Activated CD4-positive, alpha-beta memory T cell treated with anti-CD3 and anti-CD28 coated beads, Interleukin-2, amount 10 ng/mL, durations not matched to agents 7 days and 5 days (primary cell): ENCODE measurements around the gene TMEM176B. TPM values are rescaled to one million over a fixed set of nuclear protein-coding genes. Genes with fewer than 3 reads are reported as not detected.

Source experiments
- CTCF ChIA-PET: fragments of 350-600 bp; sonication (Branson Sonifier 250); formaldehyde crosslinking; loops from one replicate; lab custom pipeline; 2021; ENCODE audit warnings: antibody characterized with exemption, inconsistent platforms; lab: Charles Lee
- POLR2A ChIA-PET: fragments of 350-600 bp; sonication (Branson Sonifier 250); formaldehyde crosslinking; loops from one replicate; lab custom pipeline; 2021; ENCODE audit warnings: antibody characterized with exemption; lab: Charles Lee
- DNase-seq: peaks from one replicate; pipeline ENCODE4 v3.0.0-alpha.2; 2020
- H3K27ac Mint-ChIP-seq: one replicate; pipeline ENCODE4 v1.8.0; 2021; ENCODE audit warnings: mild to moderate bottlenecking, mixed read lengths
- H3K27me3 Mint-ChIP-seq: one replicate; pipeline ENCODE4 v1.8.0; 2021; ENCODE audit warnings: mixed read lengths
- H3K36me3 Mint-ChIP-seq: one replicate; pipeline ENCODE4 v1.8.0; 2021; ENCODE audit warnings: low read depth, mixed read lengths
- H3K4me1 Mint-ChIP-seq: one replicate; pipeline ENCODE4 v1.8.0; 2021; ENCODE audit warnings: mixed read lengths
- H3K4me3 Mint-ChIP-seq: one replicate; pipeline ENCODE4 v1.8.0; 2021; ENCODE audit warnings: mild to moderate bottlenecking, mixed read lengths
- H3K9me3 Mint-ChIP-seq: one replicate; pipeline ENCODE4 v1.8.0; 2021; ENCODE audit warnings: mixed read lengths
- total RNA-seq, 2 experiments: library from RNA; stranded (reverse); gene quantifications; one replicate each; pipeline ENCODE4 v1.2.3, GENCODE V29; 2021

The TMEM176B gene
- not detected for total RNA-seq

DNA sequence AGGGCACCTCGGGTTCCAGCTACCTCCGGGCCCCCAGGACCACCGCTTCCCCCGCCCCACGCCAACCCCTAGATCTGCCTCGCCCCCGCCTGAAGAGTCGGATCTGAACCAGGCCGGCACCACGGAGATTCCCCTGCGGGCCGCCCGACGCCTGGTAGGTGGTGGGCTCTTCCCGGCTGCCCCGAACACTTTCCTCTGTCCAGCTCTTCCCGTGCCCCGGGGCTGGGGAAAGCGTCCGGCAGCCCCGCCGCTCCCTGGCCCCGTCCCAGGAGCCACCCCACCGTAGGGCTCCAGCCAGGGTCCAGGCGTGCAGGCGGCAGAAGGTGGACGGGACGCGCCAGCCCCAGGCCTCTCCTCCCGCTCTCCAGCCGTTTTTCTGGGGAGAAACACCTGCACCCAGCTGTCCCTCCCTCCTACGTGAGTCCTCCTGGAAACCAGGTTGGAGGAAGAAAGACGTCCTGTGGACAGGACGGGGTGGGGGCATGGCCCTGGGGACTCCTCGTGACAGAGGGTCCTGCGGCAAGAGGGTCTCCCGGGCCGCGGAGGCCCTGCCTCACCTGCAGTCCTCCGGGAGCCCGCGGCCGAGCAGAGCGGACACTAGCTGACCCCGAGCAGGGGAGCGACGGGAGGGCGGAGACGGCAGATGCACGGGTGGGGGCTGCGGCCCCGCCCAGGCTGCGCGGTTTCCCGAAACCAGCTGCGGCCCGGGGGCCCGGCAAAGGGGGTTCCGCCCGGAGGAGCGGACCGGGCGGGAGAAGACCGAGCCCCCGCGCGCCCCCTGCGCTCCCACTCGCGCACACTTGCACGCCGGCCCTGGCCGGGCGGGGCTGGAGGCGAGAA, at the start of gene TMEM176B:
TMEM176B (minus strand) TSS at position 624 of the 840 bp plus-strand sequence. CDS start 3,795 bp downstream, outside the sequence.
- ChIA-PET POLR2A (no interaction called here), CTCF (no interaction called here)
- H3K27ac Mint-ChIP-seq: no peak within 1 kb of the TSS
- peak within 1 kb of the TSS; percentile 23 for H3K4me3 Mint-ChIP-seq
- H3K36me3 Mint-ChIP-seq: no peaks in the 10 kb centered on the region
- DNase-seq: no peak
- peaks cover 50% of the 10 kb centered on the region for H3K27me3 Mint-ChIP-seq
- no peaks in the 10 kb centered on the region for H3K9me3 Mint-ChIP-seq
- peaks cover 10% of the 10 kb centered on the region for H3K4me1 Mint-ChIP-seq

DNA sequence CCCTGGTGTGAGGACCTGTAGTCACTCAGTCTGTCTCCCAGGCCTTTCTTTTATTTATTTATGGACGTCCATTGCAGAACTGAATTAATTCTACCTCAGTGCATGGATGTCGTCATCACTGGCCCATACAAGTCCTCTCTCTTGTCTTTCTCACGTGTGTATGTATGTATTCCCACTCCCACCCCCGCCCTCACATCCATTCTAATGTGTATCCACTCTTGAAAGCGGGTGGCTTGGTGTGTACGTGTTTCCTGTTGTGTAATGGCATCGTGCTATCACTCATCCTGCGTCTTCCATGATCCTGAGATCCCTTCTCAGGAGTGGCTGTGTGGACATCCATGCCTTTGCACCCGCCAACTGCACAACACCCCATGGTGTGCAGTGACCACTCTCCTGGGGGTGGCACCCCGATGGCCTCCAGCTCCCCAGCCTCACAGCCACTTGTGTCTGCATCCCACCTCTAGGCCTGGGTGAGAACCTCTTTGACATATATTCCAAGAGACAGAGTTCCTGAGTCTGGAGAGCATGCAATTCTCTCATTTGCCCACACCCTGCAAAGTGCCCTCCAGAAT, 49.1 kb upstream of the TMEM176B start:
- H3K27me3 Mint-ChIP-seq: peaks cover 35% of the 10 kb centered on the region
- peaks cover 2% of the 10 kb centered on the region for H3K4me1 Mint-ChIP-seq
- CTCF ChIA-PET: no interaction called here
- no peak overlapping the region for H3K4me3 Mint-ChIP-seq
- H3K36me3 Mint-ChIP-seq: no peaks in the 10 kb centered on the region
- no peaks in the 10 kb centered on the region for H3K9me3 Mint-ChIP-seq
- POLR2A ChIA-PET: interaction anchor here (0.5 kb wide), 1 partner anchor 29 kb away, joined by 3 read pairs; no protein-coding TSS in a partner anchor
- no peak for DNase-seq
- H3K27ac Mint-ChIP-seq: no peak overlapping the region

- CTCF ChIA-PET: no interaction called here
- POLR2A ChIA-PET: no interaction called here
- peaks cover 34% of the 10 kb centered on the region for H3K27me3 Mint-ChIP-seq
- no peak overlapping the region for H3K4me3 Mint-ChIP-seq
- no peaks in the 10 kb centered on the region for H3K9me3 Mint-ChIP-seq
- no peak for DNase-seq
- H3K36me3 Mint-ChIP-seq: no peaks in the 10 kb centered on the region
- H3K4me1 Mint-ChIP-seq: peaks cover 2% of the 10 kb centered on the region
- no peak overlapping the region for H3K27ac Mint-ChIP-seq
These were observed 48.5 kb upstream of the TMEM176B start for GRCh38 chr7:150848561-150849115.

GRCh38 chr7:150848111-150848510, 47.9 kb upstream of the TMEM176B start:
- H3K27ac Mint-ChIP-seq: no peak overlapping the region
- H3K4me1 Mint-ChIP-seq: peaks cover 2% of the 10 kb centered on the region
- H3K9me3 Mint-ChIP-seq: no peaks in the 10 kb centered on the region
- no peak for DNase-seq
- POLR2A ChIA-PET: no interaction called here
- peaks cover 33% of the 10 kb centered on the region for H3K27me3 Mint-ChIP-seq
- CTCF ChIA-PET: no interaction called here
- H3K4me3 Mint-ChIP-seq: no peak overlapping the region
- H3K36me3 Mint-ChIP-seq: no peaks in the 10 kb centered on the region

- ChIA-PET POLR2A (no interaction called here), CTCF (no interaction called here)
- Mint-ChIP-seq H3K36me3 (no peaks in the 10 kb centered on the region), H3K4me1 (peaks cover 2% of the 10 kb centered on the region), H3K4me3 (no peak overlapping the region), H3K27ac (no peak overlapping the region), H3K27me3 (peaks cover 29% of the 10 kb centered on the region), H3K9me3 (no peaks in the 10 kb centered on the region)
- DNase-seq: no peak
These were observed 47.4 kb upstream of the TMEM176B start for GRCh38 chr7:150847536-150847935.

- Mint-ChIP-seq H3K9me3 (no peaks in the 10 kb centered on the region), H3K27ac (no peak overlapping the region)
- POLR2A ChIA-PET: no interaction called here
These were observed 46.3 kb upstream of the TMEM176B start for GRCh38 chr7:150846291-150847115.

DNA sequence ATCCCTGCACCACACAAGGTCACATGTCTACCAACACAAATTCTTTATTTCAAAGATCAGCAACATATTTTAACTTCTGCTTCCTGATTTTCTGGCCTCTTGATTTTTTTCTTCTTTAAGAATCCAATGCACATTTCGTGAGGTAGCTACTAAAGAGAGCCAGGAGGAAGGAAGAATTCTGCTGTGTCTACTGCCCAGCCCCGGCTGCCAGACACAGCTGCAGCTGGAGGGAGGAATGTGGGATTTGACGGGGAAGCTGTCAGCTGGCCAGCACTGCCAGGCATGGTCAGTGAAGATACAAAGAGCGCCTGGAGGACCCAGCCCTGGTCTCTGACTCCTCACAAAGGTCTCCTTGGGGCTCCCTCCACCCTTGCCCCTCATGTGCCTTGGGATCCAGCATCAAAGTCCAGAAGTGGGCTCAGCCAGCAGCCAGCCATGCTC, 45.3 kb upstream of the TMEM176B start:
- DNase-seq: no peak
- Mint-ChIP-seq H3K9me3 (no peaks in the 10 kb centered on the region), H3K4me1 (no peaks in the 10 kb centered on the region), H3K36me3 (no peaks in the 10 kb centered on the region), H3K27me3 (peaks cover 15% of the 10 kb centered on the region), H3K4me3 (no peak overlapping the region), H3K27ac (no peak overlapping the region)
- CTCF ChIA-PET: no interaction called here
- POLR2A ChIA-PET: no interaction called here

More at GRCh38 chr7:150846291-150847115, 46.3 kb upstream of the TMEM176B start:
- H3K4me3 Mint-ChIP-seq: no peak overlapping the region
- DNase-seq: no peak
- CTCF ChIA-PET: interaction anchor here (0.5 kb wide), 1 partner anchor 41 kb away, joined by 3 read pairs; no protein-coding TSS in a partner anchor
- no peaks in the 10 kb centered on the region for H3K36me3 Mint-ChIP-seq
- H3K27me3 Mint-ChIP-seq: peaks cover 22% of the 10 kb centered on the region
- no peaks in the 10 kb centered on the region for H3K4me1 Mint-ChIP-seq

DNA sequence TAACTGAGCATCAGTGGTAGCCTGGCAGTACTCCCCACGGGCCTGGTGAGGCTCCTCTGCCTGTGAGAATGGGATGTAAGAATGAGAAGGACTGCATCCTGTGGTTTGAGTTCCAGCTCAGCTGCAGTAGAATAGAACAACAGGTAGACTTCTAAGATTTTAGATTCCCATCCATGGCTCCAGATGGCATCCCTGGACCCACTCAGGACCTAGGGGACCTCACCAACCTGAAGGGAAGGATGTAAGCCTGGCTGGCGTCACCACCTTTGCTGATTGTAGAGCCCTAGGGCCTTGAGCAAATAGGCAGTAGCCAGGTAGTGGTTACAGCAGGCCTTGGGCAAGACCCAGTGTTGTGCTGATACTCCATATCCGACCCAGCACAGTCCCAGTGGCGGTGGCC, 42.6 kb upstream of the TMEM176B start:
- Mint-ChIP-seq H3K4me1 (no peaks in the 10 kb centered on the region), H3K27me3 (no peaks in the 10 kb centered on the region), H3K27ac (no peak overlapping the region), H3K36me3 (no peaks in the 10 kb centered on the region), H3K4me3 (no peak overlapping the region), H3K9me3 (no peaks in the 10 kb centered on the region)
- CTCF ChIA-PET: no interaction called here
- POLR2A ChIA-PET: no interaction called here
- DNase-seq: no peak

DNA sequence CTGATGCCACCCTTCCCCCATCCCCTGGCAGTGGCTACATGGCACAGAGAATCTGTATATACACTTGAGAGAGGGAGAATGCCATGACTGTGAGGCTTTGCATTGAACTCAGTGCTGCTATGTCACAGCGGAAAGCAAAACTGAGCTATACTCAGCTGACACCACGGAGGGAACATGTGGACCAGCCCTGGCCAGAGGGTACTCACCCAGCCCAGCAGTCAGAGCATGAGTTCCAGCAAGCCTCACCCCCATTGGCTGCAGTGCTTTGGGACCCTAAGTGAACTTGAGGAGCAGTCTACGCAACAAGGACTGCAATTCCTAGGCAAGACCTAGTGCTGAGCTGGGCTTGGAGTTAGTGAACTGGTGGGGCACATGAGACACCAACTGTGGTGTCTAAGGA, 41.9 kb upstream of the TMEM176B start:
- CTCF ChIA-PET: no interaction called here
- no peak for DNase-seq
- H3K9me3 Mint-ChIP-seq: no peaks in the 10 kb centered on the region

DNA sequence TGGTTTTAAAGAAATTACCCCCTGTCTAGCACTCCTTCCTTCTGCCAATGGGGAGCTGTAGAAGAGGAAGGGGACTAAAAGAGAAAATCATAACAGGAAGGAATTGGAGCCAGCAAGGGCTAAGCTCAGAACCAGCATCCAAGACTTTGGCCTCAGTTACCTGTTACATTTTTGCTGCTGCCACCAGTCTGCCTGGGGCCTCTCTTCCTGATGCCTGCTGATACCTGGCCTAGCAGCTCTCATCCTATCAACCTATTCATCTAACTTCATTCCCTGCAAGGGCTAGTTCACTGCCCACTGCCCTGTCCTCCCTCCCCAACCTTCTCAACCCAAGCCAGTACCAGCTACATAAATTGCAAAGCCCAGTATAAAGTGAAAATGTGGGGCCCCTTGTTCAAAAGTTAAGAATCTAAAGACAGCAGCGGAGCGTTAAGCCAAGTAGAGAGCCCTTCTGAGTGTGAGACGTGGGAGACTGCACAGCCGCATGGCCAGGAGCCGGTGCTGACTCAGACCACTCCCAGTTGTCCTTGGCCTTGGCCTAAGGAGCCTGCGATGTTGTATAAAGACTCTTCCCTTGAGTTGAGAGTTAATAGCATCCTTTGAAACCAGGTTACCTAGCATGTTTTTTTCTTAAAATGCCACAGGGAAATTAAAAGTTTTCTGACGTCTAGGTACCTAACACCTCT, 38.9 kb upstream of the TMEM176B start:
- no peak overlapping the region for H3K27ac Mint-ChIP-seq
- no peaks in the 10 kb centered on the region for H3K9me3 Mint-ChIP-seq
- CTCF ChIA-PET: interaction anchor here (1.3 kb wide), 1 partner anchor 40 kb away, joined by 3 read pairs; no protein-coding TSS in a partner anchor

More for the DNA sequence above, 41.9 kb upstream of the TMEM176B start:
- POLR2A ChIA-PET: no interaction called here
- Mint-ChIP-seq H3K4me1 (no peaks in the 10 kb centered on the region), H3K27ac (no peak overlapping the region), H3K36me3 (no peaks in the 10 kb centered on the region), H3K4me3 (no peak overlapping the region), H3K27me3 (no peaks in the 10 kb centered on the region)

DNA sequence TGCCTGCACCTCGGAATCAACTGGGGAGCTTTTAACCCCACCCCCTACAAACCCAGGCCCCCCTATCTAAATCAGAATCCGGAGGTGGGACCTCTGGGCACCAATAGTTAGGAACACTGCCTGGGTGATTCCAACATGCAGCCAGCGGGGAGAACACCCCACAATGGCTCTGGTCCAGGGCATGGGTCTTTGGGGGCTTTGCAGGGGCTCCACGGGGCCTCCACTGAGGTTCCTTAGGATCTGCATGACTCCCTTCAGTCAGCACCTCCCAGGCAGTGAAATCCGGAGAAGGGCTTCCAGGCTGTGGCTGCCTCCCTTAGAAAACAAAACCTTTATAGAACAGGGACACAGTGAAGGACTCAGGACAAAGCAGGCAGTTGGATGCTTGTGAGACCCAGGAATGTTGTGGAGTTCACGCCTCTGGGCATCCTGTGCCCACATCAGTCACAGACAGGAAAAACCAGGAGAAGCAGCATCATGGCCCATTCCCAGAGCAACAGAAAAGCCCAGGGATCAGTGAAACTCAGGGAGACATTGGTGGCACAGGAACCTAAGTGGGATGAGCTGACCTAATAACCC, 35.6 kb upstream of the TMEM176B start:
- POLR2A ChIA-PET: interaction anchor here (0.9 kb wide), 1 partner anchor 40 kb away, joined by 3 read pairs; no protein-coding TSS in a partner anchor
- H3K4me1 Mint-ChIP-seq: no peaks in the 10 kb centered on the region
- H3K27me3 Mint-ChIP-seq: peaks cover 28% of the 10 kb centered on the region
- no peaks in the 10 kb centered on the region for H3K36me3 Mint-ChIP-seq
- no peak overlapping the region for H3K27ac Mint-ChIP-seq
- CTCF ChIA-PET: no interaction called here
- DNase-seq: no peak
- no peaks in the 10 kb centered on the region for H3K9me3 Mint-ChIP-seq
- H3K4me3 Mint-ChIP-seq: no peak overlapping the region

More for the DNA sequence above, 38.9 kb upstream of the TMEM176B start:
- DNase-seq: no peak
- POLR2A ChIA-PET: no interaction called here
- no peak overlapping the region for H3K4me3 Mint-ChIP-seq
- H3K36me3 Mint-ChIP-seq: no peaks in the 10 kb centered on the region
- no peaks in the 10 kb centered on the region for H3K4me1 Mint-ChIP-seq
- H3K27me3 Mint-ChIP-seq: peaks cover 10% of the 10 kb centered on the region

DNA sequence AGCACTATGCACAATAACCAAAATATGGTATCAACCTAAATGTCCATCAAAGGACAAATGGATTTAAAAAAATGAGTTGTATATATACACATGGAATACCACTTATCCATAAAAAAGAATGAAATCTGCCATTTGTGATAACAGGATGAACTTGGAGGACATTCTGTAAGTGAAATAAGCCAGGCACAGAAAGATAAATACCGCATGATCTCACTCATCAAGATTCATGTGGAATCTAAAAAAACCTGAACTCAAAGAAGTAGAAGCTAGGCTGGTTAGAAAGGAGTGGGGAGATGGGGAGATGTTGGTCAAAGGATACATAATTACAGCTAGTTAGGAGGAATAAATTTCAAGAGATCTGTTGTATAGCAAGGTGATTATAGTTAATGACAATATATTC, 34.9 kb upstream of the TMEM176B start:
- Mint-ChIP-seq H3K36me3 (no peaks in the 10 kb centered on the region), H3K27me3 (peaks cover 35% of the 10 kb centered on the region), H3K27ac (no peak overlapping the region), H3K4me3 (no peak overlapping the region), H3K4me1 (no peaks in the 10 kb centered on the region), H3K9me3 (no peaks in the 10 kb centered on the region)
- ChIA-PET CTCF (interaction anchor here (0.8 kb wide), 1 partner anchor 137 kb away, joined by 3 read pairs; no protein-coding TSS in a partner anchor), POLR2A (interaction anchor here (0.9 kb wide), 1 partner anchor 40 kb away, joined by 3 read pairs; no protein-coding TSS in a partner anchor)
- no peak for DNase-seq
